Measurements from ENCODE around the gene MRGPRG.

- peak; percentile 56 for TF ChIP-seq POLR2AphosphoS5 (IDR thresholded peaks at IDR 0.05; ENCODE audit: control insufficient read depth, insufficient read depth, low read depth, low read length)
- TF ChIP-seq GATA2 (CRISPR knock-in tag; IDR thresholded peaks at IDR 0.05), result peak; percentile 72
- no peak; a peak in 1 of 6 replicates for TF ChIP-seq CTCF (IDR thresholded peaks at IDR 0.05 in 2 of 3, conservative IDR thresholded peaks at IDR 0.05 in 1 of 3; ENCODE audit: insufficient read depth in 2 of 3, low read depth in 1 of 3, low read length in 3 of 3)
- TF ChIP-seq EP300 (IDR thresholded peaks at IDR 0.05; ENCODE audit: low read length), result peak; percentile 52; the same call in 1 of the 2 replicates
- no peak for TF ChIP-seq ZNF217 (CRISPR knock-in tag; IDR thresholded peaks at IDR 0.05)
- TF ChIP-seq NFIC (IDR thresholded peaks at IDR 0.05), result peak; percentile 79
- TF ChIP-seq ELK3 (CRISPR knock-in tag; IDR thresholded peaks at IDR 0.05), result no peak
Measured at GRCh38 chr11:3231851-3232744, 13.5 kb upstream of the MRGPRG start, which contains the start of gene MRGPRE.

Measured in K562 (cell line).